H1 (cell line): ENCODE results near the gene SIMC1. TPM values are rescaled to one million over a fixed set of nuclear protein-coding genes. Genes with fewer than 3 reads are reported as not detected.

Source experiments
- ATF2 ChIP-seq: IDR thresholded peaks from 2 replicates; pipeline ENCODE4 v1.6.1; 2012; ENCODE audit warnings: low read length, inconsistent platforms
- CBX5 ChIP-seq: fragments of 300-800, 300-1000 bp; sonication (generic); IDR thresholded peaks from 2 replicates; pipeline ENCODE4 v1.7.1; 2016; ENCODE audit warnings: antibody characterized with exemption, low read length, low read depth
- CHD1 ChIP-seq: IDR thresholded peaks from 2 replicates; pipeline ENCODE4 v1.6.1; 2012; ENCODE audit warnings: low read depth, low read length, improper control_type of control experiment
- CHD2 ChIP-seq: IDR thresholded peaks from 2 replicates; pipeline ENCODE4 v1.6.1; 2012; ENCODE audit warnings: low read length, improper control_type of control experiment
- TBP ChIP-seq: IDR thresholded peaks from 2 replicates; pipeline ENCODE4 v1.6.1; 2011; ENCODE audit warnings: low read depth, low read length, improper control_type of control experiment
- polyA plus RNA-seq, 7 experiments: library from polyadenylated mRNA; depleted of rRNA in 3 of 7; stranded (reverse) in 5 of 7; unstranded in 2 of 7; fragments of >200 nt in 5 of 7; fragments of 200-250 nt in 2 of 7; gene quantifications; 1 replicate in 5 of 7; 2 replicates in 1 of 7; 4 replicates in 1 of 7; pipeline versions ENCODE4 v1.2.1 to v1.2.3, GENCODE V29; 2011 to 2013; ENCODE audit warnings: missing spikeins in 2 of 7, mixed read lengths in 2 of 7
- total RNA-seq: library from RNA; stranded (reverse); fragmentation: NEBNext Ultra II Directional; extraction: Animal tissue kit (Norgen Biotek cat#: 25700); gene quantifications from 2 replicates; pipeline ENCODE4 v1.2.1, GENCODE V29; 2021

The SIMC1 gene
- total and polyA plus RNA-seq, 2 of the 8 experiments (the other 6 are each of a cell fraction or from before 2014, with no cell fraction given) = 12.3 to 21.2 TPM

GRCh38 chr5:176386491-176386890, 148.3 kb downstream of the SIMC1 start (continued):
- TF ChIP-seq TBP (no peak), CHD1 (no peak), ATF2 (no peak), CBX5 (no peak), CHD2 (no peak)
